Tibial nerve (tissue), 4 donors: Measurements from ENCODE around the gene PTGER1. TPM values are rescaled to one million over a fixed set of nuclear protein-coding genes. Genes with fewer than 3 reads are reported as not detected.

Source experiments
- DNase-seq, 2 donors: peaks; one replicate each; pipeline ENCODE4 v3.0.0-alpha.2; 2019; ENCODE audit warnings: low spot score in 2 of 2
- H3K27ac ChIP-seq, 4 donors: fragments of 200-600 bp; sonication (generic) in 3 of 4; one replicate each; pipeline ENCODE4 v1.5.1; 2017 to 2019; ENCODE audit warnings: mild to moderate bottlenecking in 1 of 4
- H3K27me3 ChIP-seq, 2 donors: fragments of 200-600 bp; sonication (generic) in 1 of 2; one replicate each; pipeline versions ENCODE4 v1.5.1 to v1.6.0; 2017 to 2019
- H3K36me3 ChIP-seq, 3 donors: fragments of 200-600 bp; sonication (generic); one replicate each; pipeline ENCODE4 v1.5.1; 2018 to 2019
- H3K4me1 ChIP-seq, 4 donors: fragments of 200-600 bp; sonication (generic) in 3 of 4; one replicate each; pipeline ENCODE4 v1.5.1; 2017 to 2019
- H3K4me3 ChIP-seq, 4 donors: fragments of 200-600 bp; sonication (generic) in 3 of 4; one replicate each; pipeline ENCODE4 v1.5.1; 2017 to 2019; ENCODE audit warnings: mild to moderate bottlenecking in 1 of 4, moderate library complexity in 1 of 4
- H3K9me3 ChIP-seq, 4 donors: fragments of 200-600 bp; sonication (generic) in 3 of 4; one replicate each; pipeline ENCODE4 v1.5.1; 2017 to 2019
- CTCF ChIP-seq, 5 experiments: fragments of 200-600 bp in 3 of 5; fragments of 450-650 bp in 2 of 5; sonication (generic) in 3 of 5; IDR thresholded peaks; one replicate each; pipeline ENCODE4 v1.5.1; 2016 to 2019; ENCODE audit warnings: antibody characterized with exemption in 5 of 5, mild to moderate bottlenecking in 3 of 5, moderate library complexity in 2 of 5
- EP300 ChIP-seq, 2 donors: sonication (generic); formaldehyde crosslinking; IDR thresholded peaks; one replicate each; pipeline ENCODE4 v1.6.1; 2017; ENCODE audit warnings: antibody characterized with exemption in 2 of 2, mild to moderate bottlenecking in 1 of 2
- POLR2A ChIP-seq, 2 donors: fragments of 450-650 bp; IDR thresholded peaks; one replicate each; pipeline ENCODE4 v1.6.1; 2017; ENCODE audit warnings: antibody characterized with exemption in 2 of 2, mild to moderate bottlenecking in 2 of 2, moderate library complexity in 2 of 2
- WGBS, 2 donors: methylation state at CpG; one replicate each; pipeline ENCODE4 v1.1.5; 2018; 5-methylcytosine and 5-hydroxymethylcytosine counted together
- small RNA-seq: library from RNA; depleted of rRNA; stranded (forward); fragments of <200 nt; gene quantifications from one replicate; pipeline ENCODE3, GENCODE V24; 2016
- total RNA-seq, 4 donors: library from RNA; depleted of rRNA; stranded (reverse); fragments of >200 nt; gene quantifications; one replicate each; pipeline ENCODE4 v1.1.0, GENCODE V29; 2016

Gene PTGER1
- total RNA-seq, 4 donors from 2014 or later: 0.90 to 5.9 (median 3.5) TPM

- H3K27me3 ChIP-seq: no peaks in the 10 kb centered on the region
- H3K9me3 ChIP-seq: no peaks in the 10 kb centered on the region
- 79 to 85% methylated on average over 3 of the region's 3 CpGs for WGBS, 2 donors
- DNase-seq: no peak
- no peak overlapping the region for H3K27ac ChIP-seq
- H3K36me3 ChIP-seq: peaks cover 0 to 3% (median 0%) of the 10 kb centered on the region in 3 donors
- H3K4me3 ChIP-seq: no peak overlapping the region
- peaks cover 0 to 35% (median 20%) of the 10 kb centered on the region in 4 donors for H3K4me1 ChIP-seq
- TF ChIP-seq EP300 (IDR thresholded peaks at IDR 0.05) (no peak), POLR2A (IDR thresholded peaks at IDR 0.05) (no peak), CTCF (IDR thresholded peaks at IDR 0.05) (no peak)
Observed at GRCh38 chr19:14430712-14431111, 44.4 kb downstream of the PTGER1 start.

- H3K27ac ChIP-seq: no peak overlapping the region
- WGBS, 2 donors: 78 to 79% methylated on average over 4 of the region's 4 CpGs
- TF ChIP-seq CTCF (IDR thresholded peaks at IDR 0.05) (no peak), EP300 (IDR thresholded peaks at IDR 0.05) (no peak), POLR2A (IDR thresholded peaks at IDR 0.05) (no peak)
Observed at GRCh38 chr19:14428882-14429416, 46.2 kb downstream of the PTGER1 start.

GRCh38 chr19:14427461-14427860, 47.7 kb downstream of the PTGER1 start:
- DNase-seq: no peak
- WGBS, 2 donors: 41 to 48% methylated on average over 2 of the region's 2 CpGs
- Histone ChIP-seq H3K4me3 (no peak overlapping the region), H3K27ac (no peak overlapping the region), H3K27me3 (no peaks in the 10 kb centered on the region), H3K4me1 (peaks cover 0 to 10% (median 3%) of the 10 kb centered on the region in 4 donors), H3K36me3 (no peaks in the 10 kb centered on the region), H3K9me3 (no peaks in the 10 kb centered on the region)
- no peak for TF ChIP-seq EP300 (IDR thresholded peaks at IDR 0.05)
- no peak for TF ChIP-seq CTCF (IDR thresholded peaks at IDR 0.05)
- no peak for TF ChIP-seq POLR2A (IDR thresholded peaks at IDR 0.05)

More at GRCh38 chr19:14428882-14429416, 46.2 kb downstream of the PTGER1 start:
- Histone ChIP-seq H3K9me3 (no peaks in the 10 kb centered on the region), H3K4me1 (peaks cover 0 to 18% (median 7%) of the 10 kb centered on the region in 4 donors), H3K4me3 (no peak overlapping the region), H3K27me3 (no peaks in the 10 kb centered on the region), H3K36me3 (no peaks in the 10 kb centered on the region)
- no peak for DNase-seq

GRCh38 chr19:14425696-14426138, 49.4 kb downstream of the PTGER1 start:
- no peaks in the 10 kb centered on the region for H3K27me3 ChIP-seq
- TF ChIP-seq EP300 (IDR thresholded peaks at IDR 0.05) (no peak), CTCF (IDR thresholded peaks at IDR 0.05) (no peak), POLR2A (IDR thresholded peaks at IDR 0.05) (no peak)
- H3K9me3 ChIP-seq: no peaks in the 10 kb centered on the region
- no peaks in the 10 kb centered on the region for H3K4me1 ChIP-seq
- no peak for DNase-seq
- no peaks in the 10 kb centered on the region for H3K36me3 ChIP-seq
- WGBS, 2 donors: 67 to 72% methylated on average over 7 of the region's 7 CpGs
- H3K27ac ChIP-seq: no peak overlapping the region
- H3K4me3 ChIP-seq: no peak overlapping the region

Small RNAs within 50 kb of the gene (small RNA-seq; reads per million reads assigned to genes)
- not detected for gene SNRPGP15

Other genes with a start within 250 kb of the PTGER1 start
- gene ADGRE5, start 93.9 kb downstream of the PTGER1 start, total RNA-seq: 10 to 100 TPM; 22.0 to 40.9 (median 27.7) TPM
- 100 to 1,000 TPM in 2 of 4 donors, 10 to 100 TPM in 2; 60.7 to 136 (median 92.6) TPM for gene DDX39A, start 56.0 kb downstream of the PTGER1 start, total RNA-seq
- gene PKN1, start 42.0 kb downstream of the PTGER1 start, total RNA-seq: 100 to 1,000 TPM in 2 of 4 donors, 10 to 100 TPM in 2; 73.9 to 150 (median 118) TPM
- 100 to 1,000 TPM in 3 of 4 donors, 10 to 100 TPM in 1; 61.8 to 122 (median 113) TPM for gene GIPC1, start 20.8 kb upstream of the PTGER1 start, total RNA-seq
- 100 to 1,000 TPM in 1 of 4 donors, 10 to 100 TPM in 3; 48.9 to 132 (median 73.9) TPM for gene DNAJB1, start 43.0 kb upstream of the PTGER1 start, total RNA-seq
- 10 to 100 TPM; 33.1 to 55.1 (median 43.6) TPM for gene TECR, start 54.2 kb upstream of the PTGER1 start, total RNA-seq
- gene NDUFB7, start 96.7 kb upstream of the PTGER1 start, total RNA-seq: 100 to 1,000 TPM; 315 to 444 (median 398) TPM
- under 1 TPM in 1 of 4 donors, not detected in 3; 0.60 TPM for gene CLEC17A, start 107.7 kb upstream of the PTGER1 start, total RNA-seq
- not detected for gene ADGRE3, start 199.5 kb upstream of the PTGER1 start, total RNA-seq
- 10 to 100 TPM; 35.3 to 42.6 (median 39.6) TPM for gene ZNF333, start 214.7 kb upstream of the PTGER1 start, total RNA-seq